GM13976 (cell line): ENCODE data around the gene ACACA.

Source experiments
- DNase-seq: peaks from one replicate; pipeline ENCODE4 v3.0.0; 2012; ENCODE audit warnings: low spot score
- in situ Hi-C: fragments of 300-500 bp; cut with MboI; formaldehyde crosslinking; loops from one replicate; pipeline ENCODE4 v1.12.0; 2022; ENCODE audit warnings: low sequenced_read_pairs, mixed read lengths, inconsistent platforms; ENCODE audit not compliant: unreplicated experiment
- TF ChIP-seq, protein P1 (sequence below): IDR thresholded peaks from 2 replicates; pipeline ENCODE4 v1.5.1; 2012; ENCODE audit warnings: borderline replicate concordance, mild to moderate bottlenecking; ENCODE audit not compliant: insufficient read depth; ENCODE audit errors: extremely low read depth, missing control alignments, control extremely low read depth

The ACACA gene

DNA sequence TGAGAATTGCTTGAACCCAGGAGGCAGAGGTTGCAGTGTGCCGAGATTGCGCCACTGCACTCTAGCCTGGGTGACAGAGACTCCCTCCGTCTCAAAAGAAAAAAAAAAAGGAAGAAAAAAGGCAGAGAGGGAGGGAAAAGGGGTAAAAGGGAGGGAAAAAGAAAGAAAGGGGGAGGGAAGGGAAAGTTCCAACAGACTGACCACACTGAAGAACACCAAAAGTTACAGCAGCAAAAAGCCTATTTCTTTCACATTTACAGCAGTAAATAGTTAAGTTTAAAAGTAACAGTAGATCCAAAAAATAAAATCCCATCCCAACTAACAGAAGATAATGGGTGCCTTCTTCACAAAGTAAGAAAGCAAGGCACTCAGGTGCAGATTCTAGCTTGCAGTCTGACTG lies 67.8 kb downstream of the ACACA start:
- TF ChIP-seq, protein P1, sequence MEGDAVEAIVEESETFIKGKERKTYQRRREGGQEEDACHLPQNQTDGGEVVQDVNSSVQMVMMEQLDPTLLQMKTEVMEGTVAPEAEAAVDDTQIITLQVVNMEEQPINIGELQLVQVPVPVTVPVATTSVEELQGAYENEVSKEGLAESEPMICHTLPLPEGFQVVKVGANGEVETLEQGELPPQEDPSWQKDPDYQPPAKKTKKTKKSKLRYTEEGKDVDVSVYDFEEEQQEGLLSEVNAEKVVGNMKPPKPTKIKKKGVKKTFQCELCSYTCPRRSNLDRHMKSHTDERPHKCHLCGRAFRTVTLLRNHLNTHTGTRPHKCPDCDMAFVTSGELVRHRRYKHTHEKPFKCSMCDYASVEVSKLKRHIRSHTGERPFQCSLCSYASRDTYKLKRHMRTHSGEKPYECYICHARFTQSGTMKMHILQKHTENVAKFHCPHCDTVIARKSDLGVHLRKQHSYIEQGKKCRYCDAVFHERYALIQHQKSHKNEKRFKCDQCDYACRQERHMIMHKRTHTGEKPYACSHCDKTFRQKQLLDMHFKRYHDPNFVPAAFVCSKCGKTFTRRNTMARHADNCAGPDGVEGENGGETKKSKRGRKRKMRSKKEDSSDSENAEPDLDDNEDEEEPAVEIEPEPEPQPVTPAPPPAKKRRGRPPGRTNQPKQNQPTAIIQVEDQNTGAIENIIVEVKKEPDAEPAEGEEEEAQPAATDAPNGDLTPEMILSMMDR, result no peak
- in situ Hi-C loops, result no loop called here
- no peak for DNase-seq

DNA sequence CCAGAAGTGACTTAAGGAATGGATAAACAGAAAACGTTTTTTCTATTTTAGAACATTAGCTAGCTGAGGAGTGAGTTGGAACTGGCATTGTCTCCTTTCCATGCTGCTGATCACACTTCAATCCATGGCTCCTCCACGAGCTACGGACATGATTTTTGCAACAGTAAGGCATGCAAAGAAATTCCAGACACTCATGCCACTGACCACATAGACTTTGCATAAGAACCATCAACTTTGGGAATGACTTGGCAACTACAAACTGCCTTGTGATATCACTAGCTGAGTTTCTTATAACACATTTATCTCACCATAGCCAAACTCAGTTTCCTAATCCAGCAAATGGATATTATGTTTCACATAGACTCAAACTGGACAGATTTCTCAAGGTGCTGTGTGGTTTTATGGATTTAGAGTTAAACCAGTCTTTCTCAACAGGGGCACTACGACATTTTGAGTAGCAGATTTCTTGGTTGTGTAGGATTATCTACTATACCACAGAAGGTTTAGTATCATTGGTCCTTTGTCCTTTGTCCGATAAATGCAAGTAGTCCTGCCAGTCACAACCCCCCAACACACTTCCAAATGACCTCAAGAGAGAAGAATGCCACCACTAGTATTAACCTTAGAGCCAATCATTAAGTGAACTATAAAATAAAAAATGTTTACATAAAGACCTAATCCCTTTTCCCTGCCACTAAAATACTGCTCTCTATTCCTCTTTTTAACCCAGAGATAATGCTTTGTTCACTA lies 79.1 kb downstream of the ACACA start:
- in situ Hi-C loops, result no loop called here
- DNase-seq, result no peak

DNA sequence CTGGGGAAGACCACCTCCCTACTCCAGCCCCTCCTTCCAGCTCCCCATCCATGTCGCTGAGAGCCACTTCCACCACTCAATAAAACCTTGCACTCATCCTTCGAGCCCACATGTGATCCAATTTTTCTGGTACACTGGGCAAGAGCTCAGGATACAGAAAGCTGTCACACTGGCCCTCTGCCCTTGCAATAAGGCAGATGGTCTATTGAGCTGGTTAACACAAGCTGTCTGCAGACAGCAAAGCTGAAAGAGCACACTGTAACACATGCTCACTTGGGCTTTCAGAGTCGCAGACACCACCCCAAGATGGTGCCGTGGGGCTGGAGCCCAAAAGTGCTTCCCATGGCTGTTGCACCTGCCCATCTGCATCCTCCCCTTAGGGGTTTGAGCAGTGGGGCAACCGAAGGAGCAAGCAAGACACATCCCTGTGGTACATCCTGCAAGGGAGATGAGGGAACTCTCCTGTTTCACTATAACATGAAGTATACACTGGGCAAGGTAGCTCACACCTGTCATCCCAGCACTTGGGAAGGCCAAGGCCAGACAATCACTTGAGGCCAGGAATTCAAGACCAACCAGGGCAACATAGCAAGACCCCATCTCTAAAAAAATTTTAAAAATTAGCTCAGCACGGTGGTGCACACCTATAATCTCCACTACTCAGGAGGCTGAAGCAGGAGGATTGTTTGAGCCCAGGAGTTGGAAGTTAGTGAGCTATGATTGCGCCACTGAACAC lies 83.6 kb downstream of the ACACA start:
- DNase-seq, result no peak
- in situ Hi-C loops, result no loop called here
- TF ChIP-seq, protein P1, result no peak

More for the DNA sequence above, 79.1 kb downstream of the ACACA start:
- TF ChIP-seq, protein P1, result no peak

DNA sequence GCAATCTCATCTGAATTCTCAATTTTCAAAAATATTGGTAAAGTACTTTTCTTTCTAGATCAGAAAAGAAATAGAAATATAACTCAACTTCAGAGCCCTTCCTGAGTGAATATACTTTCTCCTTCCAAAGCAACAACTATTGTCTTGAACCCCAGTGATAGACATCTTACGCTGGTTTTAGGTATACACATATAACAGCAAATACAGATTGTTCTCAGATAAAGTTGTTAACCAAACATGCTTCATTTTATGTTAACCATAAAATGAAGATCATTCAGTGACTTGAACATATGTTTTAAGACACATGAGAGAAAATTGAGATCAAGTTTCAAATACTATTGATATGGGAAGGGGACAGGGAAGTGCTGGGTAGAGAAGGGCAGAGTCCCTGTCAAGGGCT lies 84.5 kb downstream of the ACACA start:
- no peak for DNase-seq
- in situ Hi-C loops, result no loop called here
- TF ChIP-seq, protein P1, result no peak

DNA sequence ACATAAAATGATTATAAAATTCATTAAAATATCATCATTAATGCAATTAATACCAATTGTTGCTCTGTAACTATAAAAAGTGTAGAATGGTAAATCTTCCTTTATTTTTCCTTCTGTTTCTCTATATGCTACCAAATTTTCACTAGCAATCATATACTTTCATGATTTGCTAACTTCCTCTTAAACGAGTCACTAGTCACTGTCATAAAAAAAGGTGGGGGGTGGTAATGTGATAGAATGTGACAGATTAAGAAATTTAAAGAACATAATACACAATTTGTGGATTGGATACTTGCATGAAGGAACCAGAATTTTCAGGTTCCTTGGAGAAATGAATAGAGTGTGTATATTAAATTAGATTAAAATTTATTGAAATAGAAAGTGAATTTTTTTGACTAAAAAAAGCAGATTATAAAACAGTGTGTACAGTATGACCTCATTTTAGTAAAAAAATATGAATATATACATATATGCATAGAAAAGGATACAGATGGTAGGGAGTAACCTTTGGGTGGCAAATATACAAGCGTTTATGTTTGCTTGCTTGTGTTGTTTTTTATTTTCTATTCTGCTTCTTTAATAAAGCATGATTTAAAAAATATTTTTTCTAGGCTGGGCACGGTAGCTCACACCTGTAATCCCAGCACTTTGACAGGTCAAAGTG lies 87.6 kb downstream of the ACACA start:
- DNase-seq, result no peak
- TF ChIP-seq, protein P1, result no peak
- in situ Hi-C loops, result no loop called here

DNA sequence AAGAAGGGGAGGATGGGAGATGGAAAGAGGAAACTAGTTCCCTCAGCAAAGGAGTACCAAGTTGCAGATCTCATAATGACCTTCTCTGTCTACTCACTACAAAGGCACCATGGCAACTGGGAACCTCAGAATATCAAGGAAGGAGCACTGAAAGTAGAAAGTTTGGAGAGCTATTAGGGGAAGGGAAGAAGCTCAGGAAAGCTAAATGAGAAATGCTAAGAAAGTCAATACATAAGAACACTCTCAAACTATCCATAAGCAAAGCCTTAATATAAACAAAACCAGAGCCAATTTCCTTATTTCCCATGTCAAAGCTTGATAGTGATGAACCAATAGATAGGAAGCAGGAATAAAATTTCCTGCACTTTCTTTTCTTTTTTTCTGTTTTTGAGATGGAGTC lies 88.8 kb downstream of the ACACA start:
- in situ Hi-C loops, result no loop called here
- TF ChIP-seq, protein P1, result no peak
- no peak for DNase-seq
